ENCODE measurements around the gene GLIS1.

Gene GLIS1

GRCh38 chr1:53617851-53618499 is 121.0 kb downstream of the GLIS1 start:
- no peak for DNase-seq (ENCODE audit: low spot score)

GRCh38 chr1:53617382-53617781 is 121.6 kb downstream of the GLIS1 start:
- DNase-seq (ENCODE audit: low spot score) = no peak

- DNase-seq (ENCODE audit: low spot score) = no peak
Measured at GRCh38 chr1:53616927-53617326, 122.0 kb downstream of the GLIS1 start.

GRCh38 chr1:53616511-53616910 is 122.5 kb downstream of the GLIS1 start:
- DNase-seq (ENCODE audit: low spot score) = no peak

GRCh38 chr1:53615101-53615500 is 123.9 kb downstream of the GLIS1 start:
- DNase-seq (ENCODE audit: low spot score) = no peak

GRCh38 chr1:53614231-53615021 is 124.5 kb downstream of the GLIS1 start:
- DNase-seq (ENCODE audit: low spot score) = no peak

- DNase-seq (ENCODE audit: low spot score) = no peak
Measured at GRCh38 chr1:53608676-53609075, 130.3 kb downstream of the GLIS1 start.

- DNase-seq (ENCODE audit: low spot score) = no peak
Measured at GRCh38 chr1:53608071-53608470, 130.9 kb downstream of the GLIS1 start.

- no peak for DNase-seq (ENCODE audit: low spot score)
Measured at GRCh38 chr1:53606651-53607051, 132.3 kb downstream of the GLIS1 start.

GRCh38 chr1:53606197-53606596 is 132.8 kb downstream of the GLIS1 start:
- no peak for DNase-seq (ENCODE audit: low spot score)

- DNase-seq (ENCODE audit: low spot score) = no peak
Measured at GRCh38 chr1:53605181-53605580, 133.8 kb downstream of the GLIS1 start.

- no peak for DNase-seq (ENCODE audit: low spot score)
Measured at GRCh38 chr1:53604291-53604919, 134.6 kb downstream of the GLIS1 start.

GRCh38 chr1:53603431-53603830 is 135.5 kb downstream of the GLIS1 start:
- no peak for DNase-seq (ENCODE audit: low spot score)

GRCh38 chr1:53601867-53602775 is 136.8 kb downstream of the GLIS1 start:
- DNase-seq (ENCODE audit: low spot score) = no peak

GRCh38 chr1:53601031-53601745 is 137.8 kb downstream of the GLIS1 start:
- DNase-seq (ENCODE audit: low spot score) = no peak

GRCh38 chr1:53600561-53600960 is 138.4 kb downstream of the GLIS1 start:
- no peak for DNase-seq (ENCODE audit: low spot score)

- DNase-seq (ENCODE audit: low spot score) = no peak
Measured at GRCh38 chr1:53600001-53600400, 139.0 kb downstream of the GLIS1 start.

GRCh38 chr1:53599481-53599880 is 139.5 kb downstream of the GLIS1 start:
- DNase-seq (ENCODE audit: low spot score) = no peak

GRCh38 chr1:53598966-53599365 is 140.0 kb downstream of the GLIS1 start:
- DNase-seq (ENCODE audit: low spot score) = no peak

GRCh38 chr1:53595906-53596305 is 143.1 kb downstream of the GLIS1 start:
- DNase-seq (ENCODE audit: low spot score) = no peak

- DNase-seq (ENCODE audit: low spot score) = no peak
Measured at GRCh38 chr1:53594391-53595180, 144.4 kb downstream of the GLIS1 start.

Data from hematopoietic multipotent progenitor cell treated with erythropoietin and hydrocortisone succinate and interleukin-3 and kit ligand, for 15 days (in vitro differentiated cells).